HG03457 (cell line): ENCODE measurements around the gene TOX2.

Experiments
- ATAC-seq: cut with Tn5 transposase; IDR thresholded peaks from one replicate; pipeline ENCODE4 v1.9.1; 2021; ENCODE audit warnings: moderate number of reproducible peaks; ENCODE audit not compliant: unreplicated experiment

The TOX2 gene

DNA sequence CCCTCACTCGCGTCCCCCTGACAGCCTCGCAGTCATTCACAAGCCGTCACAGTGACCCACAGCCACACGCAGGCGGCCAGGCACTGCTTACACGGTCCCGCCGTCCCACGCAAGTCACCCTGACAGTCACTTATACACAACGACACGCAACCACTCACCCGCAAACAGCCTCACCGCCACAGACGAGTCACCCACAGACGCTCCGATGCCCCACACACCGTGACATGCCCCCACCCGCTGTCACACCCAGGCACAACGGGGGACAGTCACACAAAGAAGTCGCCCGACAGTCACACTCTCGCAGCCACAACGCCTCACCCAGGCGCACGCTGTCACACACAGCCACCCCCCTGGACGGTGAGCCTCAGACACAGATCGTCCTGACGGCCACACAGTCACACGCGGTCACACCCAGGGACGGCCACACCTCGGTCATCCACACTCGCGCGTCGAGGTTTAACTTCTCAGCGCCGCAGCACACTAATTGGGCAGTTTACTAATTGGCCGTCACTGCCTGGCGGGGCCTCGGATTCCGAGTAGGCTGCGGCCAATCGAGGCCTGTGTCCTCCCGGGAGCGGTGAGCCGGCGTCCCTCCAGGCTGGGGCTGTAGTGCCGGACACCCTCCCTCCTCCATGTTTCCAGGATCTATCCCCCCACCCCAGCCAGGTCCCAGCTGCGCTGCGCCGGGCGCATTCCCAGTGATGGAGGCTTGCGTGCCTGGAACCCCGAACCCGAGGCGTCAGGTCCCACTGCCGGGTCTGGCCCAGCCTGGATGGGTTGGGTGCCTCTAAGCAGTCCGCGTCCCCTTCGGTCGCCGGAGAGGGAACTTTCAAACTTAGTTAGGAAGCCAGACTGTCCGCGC, 790 bp downstream of the TOX2 start:
- ATAC-seq, result no peak

DNA sequence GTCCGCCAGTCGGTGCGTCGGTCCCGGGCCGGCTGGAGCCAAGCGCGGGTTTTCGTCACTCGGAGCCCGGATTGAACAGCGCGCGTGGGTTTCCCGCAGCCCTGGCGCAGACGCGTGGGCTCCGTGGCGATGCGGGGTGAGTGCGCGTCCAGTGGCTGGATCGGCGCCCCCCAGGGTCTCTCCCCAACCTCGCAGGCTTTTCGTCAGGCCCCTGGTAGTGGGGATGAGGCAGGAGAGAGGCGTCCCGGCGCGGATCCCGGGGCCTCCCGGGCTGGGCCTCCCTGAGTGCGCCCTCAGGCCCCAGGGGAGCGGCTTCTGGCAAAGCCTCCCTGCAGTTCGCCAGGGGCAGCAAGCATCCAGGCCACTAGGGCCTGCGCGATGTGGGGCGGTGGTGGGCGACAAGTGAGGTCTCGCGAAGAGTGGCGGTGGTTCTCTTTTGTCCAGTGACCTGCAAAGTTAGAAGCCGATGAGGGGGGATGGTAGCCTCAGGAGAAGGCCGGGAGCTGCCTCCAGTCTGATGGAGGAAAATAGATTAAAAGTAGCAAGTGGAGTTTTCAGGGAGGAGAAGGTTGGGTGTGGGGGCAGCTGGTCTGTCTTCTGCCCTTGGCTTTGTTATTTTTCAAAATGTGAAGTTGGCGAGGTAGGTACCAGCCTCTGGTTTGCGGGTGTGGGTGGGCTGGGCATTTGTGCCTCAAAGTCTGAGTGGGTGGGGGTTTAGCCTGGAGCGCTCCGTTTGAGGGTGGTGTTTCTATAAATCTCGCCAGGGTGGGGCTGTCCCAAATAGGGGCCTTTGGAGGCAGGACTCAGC, 1.6 kb downstream of the TOX2 start:
- no peak for ATAC-seq

DNA sequence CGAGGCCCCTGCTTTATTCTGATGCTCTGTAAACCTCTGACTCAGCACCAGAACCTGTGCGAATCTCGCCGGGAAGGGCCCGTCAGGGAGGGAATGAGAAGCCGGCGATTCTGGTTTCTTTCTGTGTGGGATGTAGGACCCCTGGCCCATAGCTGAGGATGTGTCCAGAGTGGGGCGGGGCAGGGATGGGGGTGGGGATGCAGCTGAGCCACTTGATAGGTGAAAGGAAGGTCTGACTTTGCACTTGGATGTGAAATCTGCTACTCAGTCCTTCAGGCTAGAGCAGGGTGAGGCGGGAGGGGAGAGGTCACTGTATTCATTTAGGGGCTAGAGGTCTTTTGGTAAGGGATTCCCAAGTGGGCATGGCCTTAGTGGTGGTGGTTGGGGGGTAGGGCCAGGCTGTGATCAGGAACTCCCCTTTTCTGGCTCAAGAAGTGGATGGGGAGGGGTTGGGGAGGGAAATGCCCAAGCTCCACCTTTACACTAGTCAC, 2.3 kb downstream of the TOX2 start:
- no peak for ATAC-seq

DNA sequence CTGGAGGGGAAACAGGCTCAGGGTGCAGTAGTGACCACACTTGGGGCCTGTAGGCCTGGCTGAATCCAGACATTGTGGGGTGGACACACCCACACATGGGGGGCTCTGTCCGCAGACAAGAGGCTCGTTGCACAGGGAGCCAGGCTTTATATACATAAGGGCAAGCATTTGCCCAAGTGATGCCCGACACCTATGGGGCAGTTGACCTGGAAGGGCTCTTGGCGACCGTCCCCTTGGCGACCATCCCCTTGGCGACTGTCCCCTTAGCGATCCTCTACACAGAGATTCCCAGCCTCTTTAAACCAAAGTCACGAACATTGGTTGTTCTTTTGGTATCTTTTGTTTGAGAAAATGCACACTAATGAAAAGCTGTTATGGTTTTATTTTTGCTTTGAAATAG, 2.7 kb downstream of the TOX2 start:
- ATAC-seq, result no peak

DNA sequence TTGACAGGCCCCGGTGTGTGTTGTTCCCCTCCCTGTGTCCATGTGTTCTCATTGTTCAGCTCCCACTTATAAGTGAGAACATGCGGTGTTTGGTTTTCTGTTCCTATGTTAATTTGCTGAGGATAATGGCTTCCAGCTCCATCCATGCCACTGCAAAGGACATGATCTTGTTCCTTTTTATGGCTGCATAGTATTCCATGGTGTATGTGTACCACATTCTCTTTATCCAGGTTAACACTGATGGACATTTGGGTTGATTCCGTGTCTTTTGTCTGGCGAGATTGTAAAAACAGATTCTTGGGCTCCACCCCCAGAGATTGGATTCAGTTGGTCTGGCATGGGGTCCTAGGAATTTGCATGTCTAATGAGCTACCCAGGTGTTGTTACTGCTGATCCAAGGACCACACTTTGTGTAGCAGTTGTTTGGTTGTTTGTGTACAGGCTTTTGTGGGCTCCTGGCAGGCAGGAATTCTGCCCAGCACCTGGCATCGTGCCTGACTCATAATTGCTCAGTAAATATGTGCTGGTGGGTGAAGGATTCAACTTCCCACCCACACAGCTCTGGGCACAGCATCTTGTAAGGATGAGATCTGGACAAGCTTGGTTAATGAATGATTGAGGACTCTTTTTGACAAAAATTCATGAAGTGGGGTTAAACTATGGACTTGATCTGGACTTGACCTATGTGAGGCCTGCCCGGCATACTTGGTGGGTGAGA, 5.2 kb downstream of the TOX2 start:
- ATAC-seq, result no peak

DNA sequence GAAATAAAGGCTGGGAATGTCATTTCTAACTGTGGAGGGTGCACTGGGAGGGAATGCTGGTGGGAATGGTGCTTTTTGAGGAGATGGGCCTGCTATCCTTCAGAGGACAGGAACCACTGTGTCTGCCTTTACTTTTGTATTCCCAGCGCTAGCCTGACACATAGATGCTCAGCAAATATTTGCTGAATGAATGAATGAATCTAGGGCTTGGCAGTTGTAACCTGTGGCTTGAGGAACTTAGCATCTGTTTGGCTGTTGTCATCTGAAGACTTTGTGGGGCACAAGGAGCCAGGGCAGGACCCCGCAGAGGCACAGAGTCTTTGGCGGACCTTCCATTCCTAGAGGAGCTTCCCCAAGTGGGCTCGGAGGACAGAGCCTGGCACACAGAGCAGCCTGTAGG, 6.1 kb downstream of the TOX2 start:
- no peak for ATAC-seq

DNA sequence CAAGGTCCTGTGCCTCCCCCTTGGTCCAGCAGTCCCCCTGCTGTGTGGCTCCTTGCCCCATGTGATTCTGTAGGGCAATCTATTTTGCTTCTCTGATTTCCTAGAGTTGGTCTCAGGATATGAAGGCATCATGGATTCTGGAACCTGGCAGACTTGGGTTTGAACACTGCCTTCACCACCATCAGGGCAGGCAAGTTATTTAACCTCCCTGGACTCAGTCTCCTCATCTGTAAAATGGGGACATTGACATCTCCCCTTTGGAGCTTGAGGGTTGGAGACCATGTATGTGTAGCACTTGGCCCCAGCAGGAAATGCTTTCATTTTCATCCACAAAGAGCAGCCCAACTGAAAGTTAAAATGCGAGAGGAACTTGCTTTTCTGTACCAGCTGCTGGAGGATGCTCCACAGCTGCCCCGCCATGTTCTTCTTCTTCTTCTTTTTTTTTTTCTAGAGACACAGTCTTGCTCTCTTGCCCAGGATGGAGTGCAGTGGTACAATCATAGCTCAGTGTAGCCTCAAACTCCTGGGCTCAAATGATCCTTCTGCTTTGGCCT, 6.7 kb downstream of the TOX2 start:
- no peak for ATAC-seq

DNA sequence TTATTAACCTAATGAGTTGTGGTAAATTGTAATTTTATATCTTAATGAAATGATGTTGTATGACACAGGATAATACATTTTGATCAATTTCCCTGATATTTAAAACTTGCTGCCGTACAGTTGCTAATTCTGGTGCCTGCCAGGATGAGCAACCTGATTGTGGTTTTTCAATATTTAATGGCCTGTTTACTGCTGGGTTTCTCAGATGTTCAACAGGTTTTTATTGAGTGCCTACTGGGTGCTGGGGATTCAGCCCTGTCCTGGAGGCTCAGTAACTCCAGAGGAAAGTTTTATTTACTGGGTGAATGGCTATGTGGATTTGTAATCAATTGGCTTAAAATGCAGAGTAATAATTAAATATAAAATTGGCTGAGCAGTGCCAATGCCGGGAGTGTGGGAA, 8.0 kb downstream of the TOX2 start:
- no peak for ATAC-seq

DNA sequence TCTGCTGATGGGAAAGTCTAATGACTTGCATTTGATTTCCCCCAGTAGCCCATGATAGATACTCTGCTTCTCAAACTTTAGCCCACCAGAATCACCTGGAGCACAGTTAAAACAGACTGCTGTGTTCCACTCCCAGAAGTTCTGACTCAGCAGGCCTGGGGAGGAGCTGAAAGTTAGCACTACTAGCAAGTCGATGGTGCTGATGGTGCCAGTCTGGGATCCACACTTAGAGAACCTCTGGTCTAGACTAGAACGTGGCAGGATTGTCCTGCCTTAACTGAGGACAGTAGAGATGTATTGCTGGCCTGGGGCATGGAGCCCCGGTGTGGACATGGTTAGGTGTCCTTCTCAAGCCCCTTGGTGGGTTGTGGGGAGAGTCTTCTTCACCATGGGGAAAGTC, 8.7 kb downstream of the TOX2 start:
- ATAC-seq, result no peak

DNA sequence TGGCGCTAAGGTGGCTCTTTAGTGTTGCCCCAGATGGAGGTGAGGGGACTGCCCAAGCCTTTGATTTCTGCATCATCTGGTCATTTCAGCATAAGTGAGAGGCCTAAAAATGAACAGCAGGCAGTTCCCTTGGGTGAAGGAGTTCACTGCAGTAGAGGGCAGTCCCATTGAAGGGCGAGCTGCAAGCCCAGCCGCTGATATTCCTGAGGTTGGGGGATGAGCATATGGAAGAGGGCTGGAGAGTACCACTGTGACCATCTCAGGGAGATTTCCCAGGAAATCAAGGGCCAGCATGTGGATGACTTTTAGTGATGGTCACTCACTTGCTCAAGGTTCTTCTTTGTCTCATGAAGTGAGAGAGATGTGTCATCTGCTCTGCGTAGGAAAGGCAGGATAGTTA, 9.3 kb downstream of the TOX2 start:
- ATAC-seq, result no peak

DNA sequence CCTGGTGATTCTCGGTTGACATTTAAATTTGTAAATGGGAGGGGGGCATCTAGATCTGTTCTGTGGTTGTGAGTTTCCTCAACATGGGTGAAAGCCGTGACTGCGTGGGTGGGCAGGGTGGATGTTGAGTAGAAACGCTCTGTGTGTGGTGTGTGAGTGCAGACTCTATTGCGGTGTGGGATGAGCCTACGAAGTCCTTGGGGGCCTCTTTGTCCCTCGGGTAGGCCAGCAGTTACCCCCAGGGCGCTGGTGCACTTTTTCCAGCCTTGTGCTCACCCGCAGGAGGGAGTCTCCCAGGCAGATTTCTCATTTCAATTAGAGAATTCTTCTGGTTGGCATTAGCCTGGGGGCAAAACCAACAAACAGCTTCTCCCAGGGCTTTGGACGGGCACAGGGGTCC, 10.6 kb downstream of the TOX2 start:
- no peak for ATAC-seq

DNA sequence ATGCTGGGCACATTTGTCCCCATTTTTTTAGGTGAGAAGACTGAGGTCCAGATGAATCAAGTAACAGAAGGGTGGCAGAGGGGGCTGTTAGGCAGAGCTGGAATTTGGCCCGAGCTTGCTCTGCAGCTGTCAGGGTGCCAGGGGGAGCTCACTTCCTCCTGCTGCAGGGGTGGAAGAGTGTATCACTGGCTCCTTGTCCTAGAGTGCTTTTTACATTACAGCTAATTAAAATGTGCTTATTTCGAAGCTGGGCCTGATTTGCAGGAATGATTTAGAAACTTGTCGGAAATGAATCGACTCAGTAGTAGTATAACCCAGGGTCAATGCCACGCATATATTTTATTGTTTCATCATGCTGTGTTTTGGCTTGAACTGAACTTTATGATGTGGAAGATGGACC, 11.1 kb downstream of the TOX2 start:
- no peak for ATAC-seq

DNA sequence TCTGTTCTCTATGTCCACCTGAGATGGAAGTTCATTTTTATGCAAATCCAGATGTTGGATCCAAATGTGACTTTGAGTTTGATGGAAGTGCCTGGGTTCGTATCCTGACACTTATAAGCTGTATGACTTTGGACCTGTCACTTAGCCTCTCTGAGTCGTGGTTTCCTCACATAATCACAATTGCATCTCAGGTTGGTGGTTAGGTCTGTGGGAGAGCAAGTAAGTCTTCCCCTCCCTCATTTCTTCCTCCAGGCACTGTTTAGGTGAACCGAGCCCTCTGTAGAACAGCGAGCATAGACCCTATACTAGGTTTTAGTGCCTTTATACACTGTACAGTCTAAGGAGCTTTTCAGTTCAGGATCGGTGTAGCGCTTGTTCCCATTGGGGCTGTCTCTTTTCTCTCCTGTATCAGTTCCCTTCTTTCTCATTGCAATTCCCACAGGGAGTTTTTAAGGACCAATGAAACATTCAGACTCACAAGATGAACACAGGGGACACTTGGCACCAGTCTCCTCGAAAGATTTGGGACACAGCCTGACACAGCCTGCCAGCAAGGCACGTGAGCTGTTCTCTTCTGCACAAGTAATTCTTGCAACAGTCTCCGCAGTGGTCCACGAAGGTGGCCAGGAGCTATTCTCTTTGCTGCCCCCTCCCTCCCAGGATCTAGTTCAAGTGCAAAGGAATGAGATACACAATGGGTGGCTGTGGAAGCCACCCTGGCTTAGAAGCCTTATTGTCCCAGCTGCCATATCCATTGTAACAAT, 11.8 kb downstream of the TOX2 start:
- no peak for ATAC-seq

DNA sequence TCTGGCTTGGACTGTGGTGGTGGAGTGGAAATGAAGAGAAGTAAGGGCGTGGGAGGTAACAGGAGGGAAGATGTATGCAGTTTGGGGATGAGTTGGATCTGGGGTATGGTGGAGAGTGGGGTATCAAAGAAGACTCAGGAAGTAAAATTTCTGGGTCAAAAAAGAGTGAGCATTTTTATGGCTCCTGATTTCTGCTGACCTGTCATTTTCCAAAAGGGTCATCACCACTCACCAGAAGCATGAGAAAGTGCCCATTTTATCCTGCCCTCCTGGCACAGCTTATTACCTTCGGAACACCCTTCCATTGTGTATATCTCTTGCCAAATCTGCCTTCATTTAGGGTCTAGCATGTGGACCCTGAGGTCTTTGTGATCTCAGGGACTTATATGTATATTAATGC, 17.3 kb downstream of the TOX2 start:
- ATAC-seq, result no peak

DNA sequence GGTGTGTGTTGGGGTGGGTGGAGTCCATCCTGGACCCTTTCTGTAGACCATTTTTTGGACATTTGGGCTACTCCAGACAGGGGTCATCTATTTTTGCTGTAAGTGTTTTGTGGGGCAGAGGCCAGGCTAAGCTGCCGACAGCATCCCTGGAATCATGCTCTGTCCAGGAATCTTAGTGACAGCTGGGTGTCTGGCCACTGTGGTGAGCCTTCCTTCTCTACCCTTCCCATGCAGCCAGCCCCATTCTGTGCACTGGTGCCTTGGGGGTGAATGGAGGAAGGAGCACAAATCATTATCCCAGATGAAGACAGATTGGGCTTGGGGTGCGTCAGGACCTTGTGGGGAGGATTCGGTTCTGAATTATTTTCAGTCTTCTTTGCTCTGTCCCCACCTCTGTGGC, 20.2 kb downstream of the TOX2 start:
- ATAC-seq, result no peak

DNA sequence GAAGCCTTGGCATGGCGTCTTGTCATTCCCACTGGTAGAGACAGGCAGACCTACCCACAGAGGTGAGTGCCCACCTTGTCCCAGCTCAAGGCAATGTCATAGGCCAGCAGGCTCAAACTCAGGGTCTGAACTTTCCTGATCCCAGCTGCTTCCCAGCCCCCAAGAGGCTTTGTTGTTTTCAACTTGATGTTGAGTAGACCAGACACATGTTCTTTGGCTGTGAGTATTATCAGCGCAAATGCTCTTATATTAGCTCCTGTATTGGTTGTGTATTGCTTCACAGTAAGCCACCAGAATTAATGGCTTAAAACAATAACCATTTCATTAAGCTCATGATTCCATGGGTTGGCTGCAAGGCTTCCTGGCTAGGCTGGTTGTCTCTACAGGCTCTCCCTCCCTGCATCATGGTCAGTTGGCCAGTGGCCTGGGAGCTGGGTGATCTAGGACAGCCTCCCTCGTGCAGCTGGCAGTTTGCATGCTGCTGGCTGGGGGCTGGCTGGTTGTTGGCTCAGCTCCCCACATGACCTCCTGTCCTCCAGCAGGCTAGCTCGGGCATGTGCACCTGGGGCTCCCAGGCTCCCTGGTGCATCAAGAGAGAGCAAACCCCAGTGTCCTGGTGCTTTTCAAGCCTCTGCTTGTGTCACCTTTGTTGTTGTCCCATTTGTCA, 21.6 kb downstream of the TOX2 start:
- no peak for ATAC-seq

DNA sequence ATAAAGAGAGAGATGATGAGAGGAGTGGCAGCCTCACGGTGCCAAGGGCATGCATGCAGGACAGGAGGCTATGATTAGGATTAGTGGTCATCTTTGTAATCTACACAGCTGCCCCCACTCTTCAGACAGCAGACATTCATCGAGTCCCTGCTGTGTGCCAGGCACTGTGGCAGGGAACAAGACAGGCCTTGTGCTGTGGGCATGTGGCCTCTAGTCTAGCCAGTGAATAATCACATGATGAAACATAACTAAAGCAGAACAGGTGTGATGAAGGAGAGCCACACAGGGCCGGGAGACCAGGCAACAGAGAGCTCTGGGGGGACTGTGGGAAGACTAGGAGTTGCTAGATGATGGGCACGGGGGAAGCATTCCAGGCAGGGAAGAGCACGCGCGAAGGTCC, 22.2 kb downstream of the TOX2 start:
- ATAC-seq, result no peak

DNA sequence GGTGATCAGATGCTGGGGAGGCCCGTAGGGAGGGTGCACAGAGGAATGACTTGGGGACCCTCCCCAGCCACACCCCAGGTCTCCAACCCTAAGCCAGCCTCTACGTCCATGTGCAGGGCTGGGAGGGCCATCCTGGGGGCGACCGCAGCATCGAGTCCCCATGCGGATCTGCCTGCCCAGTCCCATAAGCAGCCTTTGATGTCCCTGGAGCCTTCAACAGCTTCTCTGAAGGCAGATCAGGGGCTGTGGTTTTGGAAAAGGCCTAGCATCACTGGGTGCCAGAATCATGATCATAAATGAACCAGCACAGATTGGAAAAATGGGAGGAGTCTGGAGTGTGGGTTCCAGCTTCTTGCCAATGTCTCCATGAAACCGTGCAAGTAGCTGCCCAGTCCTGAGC, 22.9 kb downstream of the TOX2 start:
- ATAC-seq, result no peak

DNA sequence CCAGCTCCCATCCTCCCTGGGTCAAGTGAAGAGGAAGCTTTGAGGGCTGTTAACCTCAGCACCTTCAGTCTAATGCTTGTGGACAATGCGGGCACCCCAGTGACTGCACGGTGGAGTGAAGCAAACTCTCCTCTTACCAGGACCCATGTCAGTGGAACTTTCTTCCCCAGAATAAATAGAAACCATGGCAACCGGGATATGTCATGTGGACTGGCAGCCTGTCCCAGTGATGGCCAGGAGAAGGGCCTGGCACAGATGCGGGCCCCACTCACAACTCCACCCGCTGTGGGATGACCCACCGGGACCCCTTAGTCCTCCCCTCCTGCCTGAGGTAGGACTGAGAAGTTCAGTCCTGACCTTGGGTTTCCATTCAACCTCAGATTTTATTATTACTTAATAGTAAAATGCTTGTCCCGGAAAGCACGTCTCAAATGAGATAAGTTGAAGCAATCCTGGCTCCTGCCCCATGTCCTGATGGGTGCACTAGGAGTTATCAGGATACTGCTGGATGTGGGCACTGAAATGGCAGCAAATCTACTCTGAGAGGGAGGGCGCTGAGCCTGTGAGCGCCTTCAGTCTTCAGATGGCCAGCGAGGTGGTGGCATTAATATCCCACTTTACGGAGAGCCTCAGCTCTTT, 23.5 kb downstream of the TOX2 start:
- ATAC-seq, result no peak
